Body of pancreas (tissue), 4 donors: ENCODE measurements around the gene CERS5. TPM values are rescaled to one million over a fixed set of nuclear protein-coding genes. Genes with fewer than 3 reads are reported as not detected.

Source experiments
- ATAC-seq: fragments of 150-250 bp; one replicate; pipeline ENCODE4 v1.9.1; 2016
- DNase-seq, 4 donors: peaks; one replicate each; pipeline ENCODE4 v3.0.0-alpha.2; 2019
- H3K27ac ChIP-seq, 4 donors: fragments of 200-600 bp; sonication (generic); 1 replicate in 3 of 4; 2 replicates in 1 of 4; pipeline versions ENCODE4 v1.5.1 to v1.6.1; 2016 to 2019; ENCODE audit warnings: mild to moderate bottlenecking in 1 of 4, mixed read lengths in 1 of 4, moderate library complexity in 1 of 4
- H3K27me3 ChIP-seq, 2 donors: fragments of 200-600 bp; sonication (generic); one replicate each; pipeline ENCODE4 v1.6.0; 2016; ENCODE audit warnings: mild to moderate bottlenecking in 1 of 2
- H3K36me3 ChIP-seq, 2 donors: fragments of 200-600 bp; sonication (generic); replicated peaks in 1 of 2; 2 replicates each; pipeline ENCODE4 v1.5.1; 2016; ENCODE audit warnings: low read depth in 2 of 2; ENCODE audit not compliant: insufficient read depth in 1 of 2
- H3K4me1 ChIP-seq: fragments of 200-600 bp; sonication (generic); one replicate; pipeline ENCODE4 v1.6.0; 2016
- H3K4me3 ChIP-seq, 2 donors: fragments of 200-600 bp; sonication (generic); 1 replicate in 1 of 2; 2 replicates in 1 of 2; pipeline ENCODE4 v1.5.1; 2016 to 2019
- H3K9me3 ChIP-seq, 3 donors: fragments of 200-600 bp; sonication (generic); 1 replicate in 2 of 3; 2 replicates in 1 of 3; pipeline ENCODE4 v1.5.1; 2016
- POLR2A ChIP-seq, 3 donors: fragments of 450-650 bp; IDR thresholded peaks; one replicate each; pipeline ENCODE4 v1.6.1; 2016; ENCODE audit warnings: antibody characterized with exemption in 3 of 3, mild to moderate bottlenecking in 2 of 3
- WGBS, 2 donors: methylation state at CpG; one replicate each; pipeline ENCODE4 v1.1.5; 2017; 5-methylcytosine and 5-hydroxymethylcytosine counted together
- intact Hi-C: fragments of 100-400 bp; cut with DNase I; formaldehyde crosslinking; loops from one replicate; pipeline ENCODE4 v1.15.1; 2023
- total RNA-seq, 2 donors: library from RNA; depleted of rRNA; stranded (reverse); fragments of >200 nt; gene quantifications; one replicate each; pipeline ENCODE4 v1.1.0, GENCODE V29; 2016
- TF ChIP-seq, protein P1 (sequence below), 7 experiments: fragments of 450-650 bp in 4 of 7; fragments of 200-600 bp in 3 of 7; sonication (generic) in 3 of 7; IDR thresholded peaks; one replicate each; pipeline ENCODE4 v1.5.1; 2016 to 2019; ENCODE audit warnings: antibody characterized with exemption in 7 of 7

The CERS5 gene
- total RNA-seq, 2 donors from 2014 or later: 17.8 to 20.2 TPM

GRCh38 chr12:50211392-50212070 is 44.4 kb upstream of the CERS5 start:
- no peaks in the 10 kb centered on the region for H3K4me1 ChIP-seq
- no peak for DNase-seq
- 86 to 87% methylated on average over 6 of the region's 6 CpGs for WGBS, 2 donors
- H3K4me3 ChIP-seq: no peak overlapping the region
- no peaks in the 10 kb centered on the region for H3K9me3 ChIP-seq
- H3K27me3 ChIP-seq: no peaks in the 10 kb centered on the region
- intact Hi-C loops: no loop called here
- no peak for ATAC-seq
- H3K27ac ChIP-seq: peak overlapping the region in 1 of 4 donors; percentile 53
- TF ChIP-seq POLR2A (IDR thresholded peaks at IDR 0.05): no peak
- TF ChIP-seq, protein P1, sequence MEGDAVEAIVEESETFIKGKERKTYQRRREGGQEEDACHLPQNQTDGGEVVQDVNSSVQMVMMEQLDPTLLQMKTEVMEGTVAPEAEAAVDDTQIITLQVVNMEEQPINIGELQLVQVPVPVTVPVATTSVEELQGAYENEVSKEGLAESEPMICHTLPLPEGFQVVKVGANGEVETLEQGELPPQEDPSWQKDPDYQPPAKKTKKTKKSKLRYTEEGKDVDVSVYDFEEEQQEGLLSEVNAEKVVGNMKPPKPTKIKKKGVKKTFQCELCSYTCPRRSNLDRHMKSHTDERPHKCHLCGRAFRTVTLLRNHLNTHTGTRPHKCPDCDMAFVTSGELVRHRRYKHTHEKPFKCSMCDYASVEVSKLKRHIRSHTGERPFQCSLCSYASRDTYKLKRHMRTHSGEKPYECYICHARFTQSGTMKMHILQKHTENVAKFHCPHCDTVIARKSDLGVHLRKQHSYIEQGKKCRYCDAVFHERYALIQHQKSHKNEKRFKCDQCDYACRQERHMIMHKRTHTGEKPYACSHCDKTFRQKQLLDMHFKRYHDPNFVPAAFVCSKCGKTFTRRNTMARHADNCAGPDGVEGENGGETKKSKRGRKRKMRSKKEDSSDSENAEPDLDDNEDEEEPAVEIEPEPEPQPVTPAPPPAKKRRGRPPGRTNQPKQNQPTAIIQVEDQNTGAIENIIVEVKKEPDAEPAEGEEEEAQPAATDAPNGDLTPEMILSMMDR (IDR thresholded peaks at IDR 0.05): no peak
- H3K36me3 ChIP-seq: peaks cover 0 to 2% of the 10 kb centered on the region in 2 donors

GRCh38 chr12:50207424-50207823 is 40.3 kb upstream of the CERS5 start:
- no peaks in the 10 kb centered on the region for H3K9me3 ChIP-seq
- no peak for TF ChIP-seq POLR2A (IDR thresholded peaks at IDR 0.05)
- TF ChIP-seq, protein P1 (IDR thresholded peaks at IDR 0.05): no peak
- DNase-seq (no peak), ATAC-seq (no peak)
- H3K27me3 ChIP-seq: no peaks in the 10 kb centered on the region
- H3K4me3 ChIP-seq: no peak overlapping the region
- H3K27ac ChIP-seq: no peak overlapping the region
- peaks cover 2% of the 10 kb centered on the region for H3K4me1 ChIP-seq
- intact Hi-C loops: no loop called here
- peaks cover 0 to 6% of the 10 kb centered on the region in 2 donors for H3K36me3 ChIP-seq
- 100% methylated on average over 2 of the region's 2 CpGs for WGBS, 2 donors

DNA sequence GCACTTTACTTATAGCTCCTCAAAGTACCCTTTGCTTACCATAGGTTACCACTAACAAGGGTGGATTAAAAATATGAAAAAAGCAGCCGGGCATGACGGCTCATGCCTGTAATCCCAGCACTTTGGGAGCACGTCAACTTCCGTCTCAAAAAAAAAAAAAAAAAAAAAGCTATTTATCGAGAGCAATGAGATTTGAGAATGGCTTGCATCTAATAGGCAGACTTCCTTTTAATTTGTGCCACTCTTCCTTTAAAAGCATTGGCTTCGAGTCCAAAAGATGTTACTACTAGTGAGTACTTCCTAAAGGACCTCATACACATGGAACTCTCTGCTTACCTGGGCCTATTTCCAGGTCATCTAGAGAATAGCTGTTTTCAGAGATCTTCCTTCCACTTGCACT is 38.5 kb upstream of the CERS5 start:
- 90 to 94% methylated on average over 6 of the region's 6 CpGs for WGBS, 2 donors
- Histone ChIP-seq H3K36me3 (peaks cover 0 to 7% of the 10 kb centered on the region in 2 donors), H3K4me3 (no peak overlapping the region), H3K27ac (no peak overlapping the region), H3K9me3 (no peaks in the 10 kb centered on the region), H3K4me1 (peaks cover 17% of the 10 kb centered on the region), H3K27me3 (no peaks in the 10 kb centered on the region)
- no peak for DNase-seq
- TF ChIP-seq POLR2A (IDR thresholded peaks at IDR 0.05): no peak
- TF ChIP-seq, protein P1 (IDR thresholded peaks at IDR 0.05): no peak
- intact Hi-C loops: no loop called here
- no peak for ATAC-seq

DNA sequence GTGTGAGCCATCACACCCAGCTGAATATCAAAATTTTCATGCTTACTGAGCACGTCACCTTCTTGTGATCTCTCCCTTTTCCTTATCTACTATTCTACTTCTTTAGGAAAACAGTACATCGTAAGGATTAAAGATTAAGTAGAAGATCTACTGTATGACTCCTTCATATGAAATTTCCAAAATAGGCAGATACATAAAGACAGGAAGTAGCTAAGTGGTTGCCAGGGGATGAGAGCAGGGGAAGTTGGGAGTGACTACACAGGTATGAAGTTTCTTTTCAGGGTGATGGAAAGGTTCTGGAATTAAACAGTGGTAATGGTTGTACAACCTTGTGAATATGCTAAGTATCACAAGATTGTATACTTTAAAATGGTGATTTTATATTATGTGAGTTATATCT is 36.5 kb upstream of the CERS5 start:
- Histone ChIP-seq H3K4me3 (no peak overlapping the region), H3K36me3 (peaks cover 0 to 17% of the 10 kb centered on the region in 2 donors), H3K4me1 (peaks cover 17% of the 10 kb centered on the region), H3K9me3 (no peaks in the 10 kb centered on the region), H3K27ac (peak overlapping the region in 1 of 4 donors; percentile 79), H3K27me3 (no peaks in the 10 kb centered on the region)
- DNase-seq (no peak), ATAC-seq (no peak)
- intact Hi-C loops: no loop called here
- 78 to 90% methylated on average over 2 of the region's 2 CpGs for WGBS, 2 donors
- no peak for TF ChIP-seq POLR2A (IDR thresholded peaks at IDR 0.05)
- TF ChIP-seq, protein P1 (IDR thresholded peaks at IDR 0.05): no peak
